Effector CD8-positive, alpha-beta T cell (primary cell): ENCODE measurements around the gene CORO2B.

Experiments
- DNase-seq: peaks from one replicate; lab custom pipeline; 2025; lab: John Stamatoyannopoulos, UW

Gene CORO2B

DNA sequence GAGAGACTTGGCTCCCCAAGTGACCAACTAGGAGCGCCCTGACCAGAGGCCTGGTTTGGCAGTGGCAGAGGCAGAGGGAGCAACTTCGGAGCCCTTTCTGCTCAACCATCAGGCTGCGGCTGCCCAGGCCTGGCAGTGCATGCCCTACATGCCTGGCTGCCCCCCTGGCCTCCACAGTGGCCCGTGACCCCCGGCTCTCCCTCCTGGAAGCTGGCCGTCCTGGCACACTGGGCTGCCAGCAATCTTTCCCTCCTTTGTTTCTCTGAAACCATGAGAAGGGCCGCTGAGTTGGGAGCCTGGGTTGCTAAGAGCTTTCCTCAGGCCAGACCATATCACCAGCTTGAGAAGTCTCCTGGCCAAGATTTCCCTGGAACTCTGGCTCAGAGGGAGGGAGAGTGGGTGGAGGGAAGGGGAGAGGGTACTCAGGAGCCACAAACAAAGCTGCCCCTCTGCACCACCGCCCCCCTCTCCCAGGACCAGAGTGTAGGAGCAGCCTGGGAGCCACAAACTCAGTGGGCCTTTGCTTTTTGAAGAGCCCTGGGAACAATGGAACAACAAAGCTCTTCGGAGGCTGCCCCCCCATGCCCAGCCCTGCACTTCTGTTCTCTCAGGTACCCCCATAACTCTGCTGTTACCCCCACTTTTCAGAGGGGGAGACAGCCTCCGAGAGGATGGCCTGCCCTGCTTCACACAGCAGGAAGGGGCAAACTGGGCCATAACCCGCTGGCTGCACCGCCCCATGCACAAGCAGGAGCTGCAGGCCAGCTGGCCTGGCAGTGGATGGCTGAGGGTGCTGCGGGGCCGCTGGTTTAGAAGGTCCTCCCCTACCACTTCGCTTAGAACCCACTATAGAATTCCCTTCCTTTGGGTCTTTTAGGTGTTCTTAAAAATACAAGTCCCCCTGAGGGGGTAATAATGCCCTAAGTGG is 11.3 kb downstream of the CORO2B start:
- no peak for DNase-seq

DNA sequence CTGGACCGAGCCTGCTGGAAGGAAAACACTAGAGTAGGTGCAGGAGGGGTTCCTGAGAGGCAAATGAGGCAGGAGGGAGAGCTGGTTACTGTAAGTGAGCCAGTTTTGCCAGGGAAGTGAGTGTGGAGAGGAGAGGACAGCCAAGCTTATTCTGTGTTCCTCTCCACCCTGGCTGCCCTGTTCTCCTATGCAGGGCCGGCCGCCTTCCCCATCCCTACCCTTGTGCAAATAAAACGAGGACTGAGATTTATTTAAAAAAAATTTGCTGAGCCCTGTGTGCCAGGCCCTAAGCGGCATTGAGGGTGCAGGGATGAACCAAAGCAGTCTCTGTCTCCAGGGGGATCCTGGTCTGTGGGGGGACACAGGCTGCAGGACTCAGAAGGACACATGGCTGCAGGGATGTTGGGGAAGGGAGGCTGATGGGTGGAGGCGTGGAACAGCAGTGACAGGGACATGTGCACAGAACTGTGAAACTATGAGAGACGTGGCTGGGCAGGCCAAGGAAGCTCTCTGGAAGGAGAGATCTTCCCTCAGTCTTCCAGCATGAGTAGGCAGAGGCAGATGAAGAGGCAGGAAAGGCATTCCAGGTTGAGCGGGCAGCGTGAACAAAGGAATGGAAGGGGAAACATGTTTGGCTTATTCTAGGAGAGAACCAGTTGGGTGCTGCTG is 12.1 kb downstream of the CORO2B start:
- no peak for DNase-seq

DNA sequence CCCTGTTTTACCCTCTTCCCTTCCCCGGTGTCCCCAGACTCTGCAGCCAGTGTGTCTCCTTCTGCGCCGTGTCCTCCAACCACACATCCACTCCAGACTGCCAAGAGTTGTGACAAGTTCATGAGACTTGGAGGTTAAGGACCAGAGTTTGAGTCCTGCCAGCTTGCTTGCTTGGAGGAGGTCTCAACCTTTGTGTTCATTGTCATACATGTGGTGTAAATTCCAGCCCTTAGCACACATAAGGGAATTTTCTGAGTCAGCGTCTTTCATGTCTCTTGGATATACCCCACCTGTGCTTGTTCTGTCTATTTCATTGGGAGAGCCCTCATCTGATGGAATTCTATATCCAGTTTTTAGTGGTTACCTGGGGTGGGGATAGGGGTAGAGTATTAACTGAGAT is 13.3 kb downstream of the CORO2B start:
- no peak for DNase-seq

DNA sequence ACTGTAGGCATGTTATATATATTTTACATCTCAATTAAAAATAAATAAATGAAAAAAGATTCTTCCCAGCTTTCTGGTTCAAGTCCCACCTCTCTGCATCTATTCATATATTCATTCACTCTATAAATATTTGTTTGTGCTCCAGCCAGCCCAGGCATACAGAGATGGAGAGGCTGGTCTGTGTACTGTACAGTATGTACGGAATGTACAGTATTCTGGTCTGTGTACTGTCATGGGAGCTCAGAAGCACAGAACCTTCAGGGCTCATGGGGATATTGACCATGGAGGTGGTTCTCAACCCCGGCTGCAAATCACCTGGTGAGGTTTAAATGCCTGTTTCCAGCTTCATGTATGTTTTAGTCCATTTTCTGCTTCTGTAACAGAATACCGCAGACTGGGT is 13.8 kb downstream of the CORO2B start:
- DNase-seq = no peak

DNA sequence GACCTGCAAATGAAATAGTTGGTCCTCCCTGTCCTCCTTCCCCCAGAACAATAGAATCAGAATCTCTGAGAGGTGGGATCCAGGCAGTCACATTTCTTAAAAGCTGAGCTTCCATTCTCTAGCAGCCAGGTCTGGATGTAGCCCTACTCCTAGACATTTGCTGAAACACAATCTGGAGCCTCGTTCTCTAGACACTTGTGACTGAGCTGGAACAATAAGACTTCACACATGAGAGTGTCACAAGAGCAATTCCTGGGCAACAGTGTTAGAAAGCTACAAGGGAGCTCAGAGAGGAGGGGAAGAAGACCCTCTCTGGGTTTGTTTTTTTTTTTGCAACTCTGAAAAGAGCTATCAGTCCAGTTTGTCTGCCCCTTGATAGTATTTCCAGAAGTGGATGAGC is 14.5 kb downstream of the CORO2B start:
- no peak for DNase-seq

DNA sequence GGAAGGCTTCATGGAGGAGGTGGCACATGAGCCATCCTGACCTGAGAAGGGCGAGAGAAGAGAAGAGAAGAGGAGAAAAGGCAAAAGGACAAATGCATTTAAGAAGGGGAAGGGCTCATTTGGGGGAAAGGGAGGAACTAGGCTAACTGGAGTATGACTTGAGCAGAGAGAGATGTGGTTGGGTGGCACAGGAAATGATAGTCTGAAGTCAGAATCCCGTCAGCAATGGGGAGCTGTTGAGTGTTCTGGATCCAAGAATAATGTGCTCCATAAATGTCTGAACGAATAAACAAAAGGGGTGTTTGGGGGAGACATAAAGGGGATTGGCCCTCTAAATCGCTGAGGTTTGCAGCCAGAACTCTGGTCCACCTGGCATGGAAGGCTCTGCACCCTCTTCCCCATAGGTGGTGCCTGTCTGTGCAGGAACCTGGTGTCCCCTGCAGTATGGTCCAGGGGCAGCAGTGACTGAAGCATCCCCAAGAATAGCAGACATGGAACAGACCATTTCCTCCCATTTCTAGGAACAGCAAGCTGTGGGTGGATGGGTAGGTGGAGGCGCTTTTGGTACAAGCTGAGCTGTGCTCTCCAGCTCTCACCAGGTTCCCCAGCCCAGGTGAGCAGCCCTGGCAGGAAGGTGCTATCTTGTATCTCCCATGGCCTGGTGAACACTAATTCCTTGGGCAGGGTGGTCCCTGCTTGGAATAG is 15.2 kb downstream of the CORO2B start:
- DNase-seq = no peak

DNA sequence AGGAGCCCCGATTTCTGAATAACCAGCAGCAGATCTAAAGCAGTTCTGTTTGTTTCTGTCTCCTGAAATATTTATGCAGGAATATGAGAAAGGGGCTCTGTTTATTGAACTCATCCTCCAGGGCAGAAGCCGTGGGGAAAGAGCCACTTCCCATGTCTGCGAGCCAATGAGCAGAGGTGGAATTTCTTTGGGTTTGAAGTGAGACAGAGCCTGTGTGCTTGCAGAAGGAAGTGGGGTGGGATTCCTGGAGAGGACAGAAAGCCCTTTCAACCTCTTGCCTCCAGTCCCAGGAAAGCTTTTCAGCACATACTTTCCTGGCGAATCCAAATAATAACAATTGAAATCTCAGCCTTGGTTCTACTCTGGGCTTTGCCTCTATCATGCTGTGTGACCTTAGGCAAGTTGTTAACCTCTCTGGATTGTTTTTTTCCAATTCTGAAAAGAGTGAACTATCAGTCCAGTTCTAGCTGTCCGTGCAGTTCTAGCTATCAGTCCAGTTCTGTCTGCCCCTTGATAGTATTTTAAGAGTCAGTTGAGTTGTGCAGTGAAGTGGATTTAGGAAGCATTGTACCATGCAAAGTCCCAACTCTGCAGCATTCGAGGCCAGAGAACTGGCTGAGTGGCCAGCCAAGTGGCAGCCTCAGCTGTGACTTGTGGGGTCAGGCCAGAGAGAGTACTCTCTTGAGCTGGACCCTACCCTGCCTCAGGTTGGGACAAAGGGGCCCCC is 15.9 kb downstream of the CORO2B start:
- DNase-seq = no peak

DNA sequence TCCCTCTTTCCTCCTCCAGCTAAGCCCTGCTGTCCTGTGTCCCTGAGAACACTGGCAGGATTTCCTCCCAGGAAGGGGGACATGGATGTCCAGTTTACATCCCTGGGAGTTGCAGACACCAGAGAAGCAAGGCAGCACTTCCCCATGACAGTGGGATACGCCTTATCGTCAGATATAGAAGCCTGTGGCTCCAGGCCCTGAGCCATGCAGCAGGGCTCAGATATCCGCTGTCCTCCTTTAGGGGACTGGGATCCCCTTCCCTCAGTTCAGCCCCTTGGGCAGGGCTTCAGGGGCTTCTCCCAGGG is 16.4 kb downstream of the CORO2B start:
- DNase-seq = no peak

DNA sequence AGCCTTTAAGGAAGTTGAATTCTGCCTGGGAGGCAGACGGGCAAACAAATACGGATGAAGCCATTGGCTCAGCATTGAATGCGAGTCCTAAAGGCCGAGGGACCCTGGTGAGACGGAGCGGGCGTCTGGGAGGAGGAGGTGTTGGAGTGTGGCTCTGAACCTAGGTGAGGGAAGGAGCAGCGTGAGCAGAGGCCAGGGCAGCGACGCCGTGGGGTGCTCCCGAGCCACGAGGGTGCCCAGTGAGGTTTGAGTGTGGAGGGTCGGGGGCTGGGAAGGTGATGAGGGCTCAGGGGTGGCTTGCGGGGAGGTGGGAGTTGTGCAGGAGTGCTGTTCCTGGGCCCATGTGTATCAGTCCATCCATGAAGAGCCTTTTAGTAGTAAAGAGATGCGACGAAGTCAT is 17.0 kb downstream of the CORO2B start:
- DNase-seq = no peak

DNA sequence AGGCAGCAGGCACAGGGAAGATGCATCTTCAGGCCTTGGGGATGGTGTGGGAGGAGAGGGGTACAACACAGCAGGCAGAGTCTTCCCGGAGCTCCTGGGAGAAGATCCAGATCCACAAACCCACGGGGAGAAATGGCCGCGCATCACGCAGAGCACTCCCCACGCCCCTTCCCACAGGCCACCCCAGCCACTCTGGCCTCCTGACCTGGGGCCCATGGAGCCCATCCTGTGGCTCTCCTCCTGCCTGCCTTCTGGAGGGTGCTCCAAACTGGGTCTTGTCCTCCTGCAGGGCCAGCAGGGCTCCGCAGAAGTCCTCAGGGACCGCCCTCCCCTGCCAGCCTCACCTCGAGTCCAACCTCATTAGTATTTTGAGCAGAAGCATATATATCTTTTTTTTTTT is 17.9 kb downstream of the CORO2B start:
- DNase-seq = no peak

DNA sequence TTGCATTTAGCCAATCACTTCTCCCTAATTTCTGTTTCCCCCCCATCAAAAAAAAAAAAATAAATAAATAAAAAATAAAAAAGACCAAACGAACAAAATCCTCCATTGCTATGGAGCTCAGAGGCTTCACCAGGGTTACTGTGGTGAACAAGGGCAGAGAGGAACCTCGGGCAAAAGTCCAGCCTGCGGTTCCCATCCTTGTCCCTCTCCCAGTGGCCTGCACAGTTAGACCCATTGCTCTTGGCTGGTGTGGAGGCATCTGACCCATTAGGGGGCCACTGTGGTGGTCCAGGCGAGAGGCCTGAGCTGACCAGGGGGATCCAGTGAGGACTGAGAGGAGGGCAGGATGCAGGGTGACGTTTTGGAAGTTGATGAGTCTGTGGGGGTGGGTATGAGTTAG is 18.8 kb downstream of the CORO2B start:
- no peak for DNase-seq

DNA sequence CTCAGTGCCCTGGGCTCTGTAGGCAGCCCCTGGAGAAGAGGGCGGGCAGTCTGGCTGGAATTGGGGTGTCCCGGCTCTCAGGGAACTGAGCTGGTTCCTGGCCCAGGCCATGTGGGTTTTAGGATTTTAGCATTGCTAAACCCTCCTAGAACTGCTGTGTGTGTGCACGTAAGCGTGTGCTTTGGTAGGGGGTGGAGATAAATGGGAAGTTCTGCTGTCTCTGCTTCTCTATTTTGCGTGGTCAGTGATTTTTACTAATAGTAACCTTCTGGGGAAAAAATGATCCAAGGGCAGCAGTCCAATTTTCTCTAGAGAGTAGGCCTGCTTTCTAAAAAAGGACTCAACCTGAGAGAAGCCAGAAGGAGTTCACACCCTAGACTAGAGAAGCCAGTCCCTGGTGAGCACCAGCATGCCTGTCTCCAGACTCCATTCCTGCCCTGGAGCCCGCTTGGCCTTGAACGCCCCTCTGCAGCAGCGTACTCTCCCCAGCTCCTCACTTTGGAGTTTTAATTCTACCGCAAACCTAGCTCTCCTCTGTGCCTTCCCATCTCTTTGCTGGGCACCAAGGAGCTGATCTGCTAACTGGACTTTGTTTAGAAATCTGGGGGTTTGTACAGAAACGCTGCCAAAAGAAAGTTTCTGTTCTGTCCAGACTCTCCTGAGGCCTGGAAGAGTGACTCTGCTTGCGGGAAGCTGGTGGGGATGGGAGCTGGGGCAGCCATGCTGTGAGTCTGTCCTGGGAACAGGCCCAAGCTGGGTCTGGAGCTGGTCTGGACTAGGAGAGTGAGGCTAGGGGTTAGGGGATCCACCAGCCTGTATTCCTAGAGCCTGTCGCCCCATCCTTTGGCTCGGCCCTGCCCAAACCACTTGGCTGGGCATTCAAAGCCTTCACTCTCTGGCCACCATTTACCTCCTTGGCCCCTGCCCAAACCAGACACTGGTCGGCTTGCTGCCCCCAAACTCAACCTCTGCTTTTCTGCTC is 19.7 kb downstream of the CORO2B start:
- no peak for DNase-seq

DNA sequence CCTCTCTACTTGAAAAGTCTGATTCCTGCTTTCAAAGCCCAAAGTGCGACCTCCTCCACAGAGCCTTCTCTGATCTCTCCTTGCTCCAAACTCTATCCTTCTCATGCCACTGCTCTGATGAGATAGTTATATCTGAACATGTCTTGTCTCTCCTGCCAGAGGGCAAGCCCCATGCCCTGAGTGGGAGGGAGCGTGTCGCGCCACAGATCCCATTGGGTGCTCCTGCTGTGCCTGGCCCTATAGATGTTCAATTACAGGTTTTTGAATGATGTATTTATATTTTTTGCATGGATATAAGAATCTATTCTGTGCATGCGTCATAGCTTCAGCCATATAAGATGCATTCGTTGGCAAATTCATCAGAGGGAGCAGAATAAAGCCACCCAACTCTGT is 20.4 kb downstream of the CORO2B start:
- DNase-seq = no peak

DNA sequence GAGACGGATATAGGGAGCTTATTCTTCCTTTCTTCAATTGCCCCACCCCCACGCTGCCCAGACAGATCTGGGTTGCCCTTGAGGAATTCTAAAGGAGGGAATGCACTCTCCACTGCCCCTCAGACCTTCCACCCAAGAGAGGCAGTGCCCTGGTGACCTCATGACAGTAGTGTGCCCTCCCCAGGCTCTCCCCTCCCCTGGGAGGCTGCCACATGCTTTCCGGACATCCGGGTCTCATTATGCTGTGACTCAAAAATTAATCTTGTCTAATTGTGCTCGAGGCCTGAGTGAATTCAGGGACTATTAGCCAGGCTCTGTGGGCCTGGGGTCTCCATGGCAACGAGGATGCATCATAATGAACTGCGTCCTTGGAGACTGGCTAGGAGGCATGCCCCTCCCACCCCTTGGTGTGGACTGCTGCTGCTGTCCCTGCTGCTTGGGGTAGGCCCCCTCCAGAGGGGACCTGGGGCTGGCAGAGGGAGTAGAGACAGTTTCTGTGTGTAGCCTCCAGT is 20.8 kb downstream of the CORO2B start:
- no peak for DNase-seq

DNA sequence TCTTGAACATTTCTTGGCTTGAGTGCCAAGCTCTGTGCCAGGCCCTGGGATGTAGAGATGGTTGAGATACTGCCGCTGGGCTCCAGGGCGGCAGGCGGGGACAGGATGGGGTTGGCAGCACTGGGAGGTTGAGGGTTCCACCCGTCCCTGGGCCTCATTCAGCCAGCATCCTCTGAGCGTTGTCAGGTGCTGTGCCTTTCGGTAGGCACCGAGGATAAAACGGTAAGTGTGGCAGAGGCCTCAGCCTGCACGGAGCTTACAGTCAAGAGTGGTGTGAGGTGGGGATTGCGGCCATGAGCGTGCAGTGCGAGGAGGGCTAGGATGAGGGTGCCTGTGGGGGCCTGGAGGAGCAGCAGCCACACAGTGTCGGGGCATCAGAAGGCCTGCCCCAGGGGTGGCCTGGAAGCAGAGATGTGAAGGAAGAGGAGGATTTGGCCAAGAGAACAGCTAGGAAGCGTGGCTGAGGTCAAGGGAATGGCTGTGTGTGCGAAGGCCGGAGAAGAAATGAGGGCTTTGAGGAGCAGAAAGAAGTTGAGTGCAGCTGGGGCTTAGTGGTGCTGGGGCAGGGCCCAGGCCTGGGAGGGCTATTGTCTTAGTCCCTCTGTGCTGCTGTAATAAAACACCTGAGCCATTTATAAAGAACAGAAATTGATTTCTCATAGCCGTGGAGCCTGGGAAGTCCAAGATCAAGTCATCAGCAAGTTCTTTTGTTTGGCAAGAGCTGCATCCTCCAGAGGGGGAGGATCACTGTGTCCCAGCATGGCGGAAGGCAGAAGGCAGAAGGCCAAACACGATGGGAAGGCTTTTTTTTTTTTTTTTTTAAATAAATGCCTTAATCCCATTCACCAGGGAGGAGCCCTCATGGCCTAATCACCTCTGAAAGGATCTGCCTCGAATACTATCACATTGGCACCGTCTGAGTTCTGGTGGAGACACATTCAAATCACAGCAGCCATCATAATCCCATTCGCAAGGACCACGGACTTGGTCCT is 22.7 kb downstream of the CORO2B start:
- no peak for DNase-seq

DNA sequence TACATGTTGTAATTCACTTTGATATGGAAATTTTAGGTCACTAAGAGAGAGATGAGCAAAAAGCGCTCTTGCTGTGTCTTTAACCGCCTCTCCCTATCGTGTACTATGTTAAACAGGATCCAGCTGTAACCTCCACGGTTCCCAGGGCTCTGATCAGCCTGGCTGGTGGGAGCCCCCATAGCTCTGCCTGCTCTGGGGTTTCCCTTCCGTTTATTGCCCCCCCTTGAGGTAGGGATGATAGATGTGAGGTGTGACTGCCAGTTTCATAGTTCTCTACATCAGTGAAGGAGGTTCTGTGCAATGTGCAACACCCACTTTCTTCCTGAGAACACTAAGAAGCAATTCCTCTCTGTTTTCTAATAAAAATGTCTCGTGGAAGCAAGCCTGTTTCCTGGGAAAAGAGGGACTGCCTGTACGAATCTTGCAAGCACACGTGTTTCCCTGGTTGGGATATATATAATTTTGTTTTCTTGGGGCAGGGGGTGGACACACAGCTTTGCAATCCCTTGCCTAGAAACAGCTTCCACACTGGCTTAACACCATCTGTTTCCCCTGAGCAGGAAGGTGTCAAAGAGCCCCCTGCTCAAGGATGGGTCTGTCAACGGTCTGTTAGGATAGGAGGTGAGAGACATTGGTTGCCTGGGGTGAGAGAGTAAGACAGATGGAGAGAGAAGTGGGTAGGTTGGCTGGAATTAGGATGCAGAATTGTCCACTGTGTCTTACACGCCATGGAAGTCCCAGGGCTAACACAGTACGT is 23.8 kb downstream of the CORO2B start:
- no peak for DNase-seq

DNA sequence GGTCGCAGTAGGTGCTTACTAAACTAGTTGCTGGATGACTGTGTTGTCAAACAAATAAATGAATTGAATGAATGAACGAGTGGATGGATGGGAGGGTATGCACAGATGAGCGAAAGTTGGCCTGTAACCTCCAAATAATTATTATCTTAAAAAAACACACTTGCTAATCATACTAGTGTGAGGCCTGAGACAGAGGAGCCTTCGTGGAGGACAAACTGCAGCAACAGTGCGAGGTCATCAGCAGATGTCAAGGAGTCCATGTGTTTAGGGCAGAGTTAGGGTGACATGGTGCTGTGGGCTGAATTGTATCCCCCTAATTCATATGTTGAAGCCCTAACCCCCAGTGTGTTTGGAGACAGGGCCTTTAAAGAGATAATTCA is 24.4 kb downstream of the CORO2B start:
- no peak for DNase-seq

DNA sequence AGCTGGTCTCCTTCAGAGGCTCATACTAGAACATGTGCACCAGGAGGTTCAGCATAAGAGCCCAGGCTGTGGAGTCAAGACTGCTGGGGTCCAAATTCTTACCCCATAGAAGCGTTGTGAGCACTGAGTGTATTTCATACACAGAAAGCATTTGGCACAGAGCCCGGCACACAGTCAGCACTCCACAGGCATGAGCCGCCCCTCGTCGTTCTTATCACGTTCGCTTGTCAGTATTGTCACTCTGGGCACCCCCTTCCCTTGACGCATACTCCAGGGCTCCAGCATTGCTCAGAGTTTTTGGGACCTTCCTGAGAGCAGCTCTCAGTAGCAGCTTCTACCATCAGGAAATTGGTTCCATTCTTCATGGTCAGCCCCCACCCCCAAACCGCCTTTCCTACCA is 25.2 kb downstream of the CORO2B start:
- no peak for DNase-seq
